OCI-LY3 (cell line): ENCODE data around the gene CCDC9B.
A peak's percentile ranks its signal among the peaks of the same experiment; 100 is the strongest.

Experiments
- H2AFZ ChIP-seq: fragments of 200-600, 300-600 bp; shearing (Covaris generic); 2 replicates; pipeline ENCODE4 v1.6.0; 2014; ENCODE audit warnings: antibody characterized with exemption, low read depth, low read length
- H3K27ac ChIP-seq: fragments of 200-600, 300-600 bp; sonication (generic); 2 replicates; pipeline ENCODE4 v1.5.1; 2014; ENCODE audit warnings: mild to moderate bottlenecking, low read length, moderate library complexity, mixed read lengths
- H3K27me3 ChIP-seq: fragments of 200-600, 300-600 bp; sonication (generic); 2 replicates; pipeline ENCODE4 v1.6.1; 2014; ENCODE audit warnings: low read depth, low read length, mixed read lengths
- H3K36me3 ChIP-seq: fragments of 200-600, 300-600 bp; sonication (generic); replicated peaks from 2 replicates; pipeline ENCODE3; 2014; ENCODE audit warnings: low read depth, low read length, mixed read lengths
- H3K4me1 ChIP-seq: fragments of 300-600, 200-600 bp; sonication (generic); 2 replicates; pipeline ENCODE4 v1.6.1; 2014; ENCODE audit warnings: low read length, mixed read lengths
- H3K4me2 ChIP-seq: fragments of 200-600, 300-600 bp; sonication (generic); 2 replicates; pipeline ENCODE4 v1.6.1; 2014; ENCODE audit warnings: low read length, mixed read lengths
- H3K4me3 ChIP-seq: fragments of 300-600, 200-600 bp; sonication (generic); 2 replicates; pipeline ENCODE4 v1.5.1; 2014; ENCODE audit warnings: antibody characterized with exemption, mild to moderate bottlenecking, low read length, moderate library complexity
- H3K79me2 ChIP-seq: fragments of 300-600, 200-600 bp; shearing (Covaris generic); 2 replicates; pipeline ENCODE4 v1.6.1; 2014; ENCODE audit warnings: mild to moderate bottlenecking, low read length, mixed read lengths
- H3K9ac ChIP-seq: fragments of 300-600, 200-600 bp; shearing (Covaris generic); 2 replicates; pipeline ENCODE4 v1.6.0; 2014; ENCODE audit warnings: mild to moderate bottlenecking, low read length, moderate library complexity
- H3K9me3 ChIP-seq: fragments of 200-600, 300-600 bp; shearing (Covaris generic); 2 replicates; pipeline ENCODE4 v1.6.1; 2014; ENCODE audit warnings: low read length, mixed read lengths; ENCODE audit not compliant: insufficient read depth
- H4K20me1 ChIP-seq: fragments of 200-600, 300-600 bp; sonication (generic); 2 replicates; pipeline ENCODE4 v1.6.1; 2016; ENCODE audit warnings: low read length, mixed read lengths; ENCODE audit not compliant: insufficient read depth
- EZH2phosphoT487 ChIP-seq: fragments of 200-600 bp; shearing (Covaris generic); IDR thresholded peaks from 2 replicates; pipeline ENCODE4 v1.6.1; 2018; ENCODE audit warnings: antibody characterized with exemption, mixed run types, low read depth
- TF ChIP-seq, protein P1 (sequence below): fragments of 200-600, 300-600 bp; sonication (generic); IDR thresholded peaks from 2 replicates; pipeline ENCODE4 v1.5.1; 2014; ENCODE audit warnings: antibody characterized with exemption, low read length, low read depth

Gene CCDC9B

DNA sequence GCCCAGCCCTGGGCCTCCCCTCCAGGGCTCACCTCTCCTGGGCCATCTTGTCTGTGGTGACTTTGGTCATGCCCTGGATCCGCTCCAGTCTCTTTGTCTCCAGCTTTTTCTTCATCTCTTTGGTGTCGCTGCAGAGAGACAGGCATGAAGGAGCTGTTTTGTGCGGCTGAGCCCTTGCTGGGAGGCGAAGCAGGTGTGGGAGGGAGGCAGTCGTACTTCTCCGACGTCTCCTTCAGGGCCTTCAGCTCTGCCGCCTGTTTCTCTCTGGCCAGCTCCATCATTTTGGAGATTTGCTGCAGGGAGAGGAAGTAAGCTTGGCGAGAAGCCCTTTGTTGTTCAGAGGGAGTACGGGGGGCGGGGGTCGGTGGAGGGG is 50.2 kb downstream of the CCDC9B start:
- H3K27ac ChIP-seq, result no peak overlapping the region
- TF ChIP-seq, protein P1, sequence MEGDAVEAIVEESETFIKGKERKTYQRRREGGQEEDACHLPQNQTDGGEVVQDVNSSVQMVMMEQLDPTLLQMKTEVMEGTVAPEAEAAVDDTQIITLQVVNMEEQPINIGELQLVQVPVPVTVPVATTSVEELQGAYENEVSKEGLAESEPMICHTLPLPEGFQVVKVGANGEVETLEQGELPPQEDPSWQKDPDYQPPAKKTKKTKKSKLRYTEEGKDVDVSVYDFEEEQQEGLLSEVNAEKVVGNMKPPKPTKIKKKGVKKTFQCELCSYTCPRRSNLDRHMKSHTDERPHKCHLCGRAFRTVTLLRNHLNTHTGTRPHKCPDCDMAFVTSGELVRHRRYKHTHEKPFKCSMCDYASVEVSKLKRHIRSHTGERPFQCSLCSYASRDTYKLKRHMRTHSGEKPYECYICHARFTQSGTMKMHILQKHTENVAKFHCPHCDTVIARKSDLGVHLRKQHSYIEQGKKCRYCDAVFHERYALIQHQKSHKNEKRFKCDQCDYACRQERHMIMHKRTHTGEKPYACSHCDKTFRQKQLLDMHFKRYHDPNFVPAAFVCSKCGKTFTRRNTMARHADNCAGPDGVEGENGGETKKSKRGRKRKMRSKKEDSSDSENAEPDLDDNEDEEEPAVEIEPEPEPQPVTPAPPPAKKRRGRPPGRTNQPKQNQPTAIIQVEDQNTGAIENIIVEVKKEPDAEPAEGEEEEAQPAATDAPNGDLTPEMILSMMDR, result no peak
- TF ChIP-seq EZH2phosphoT487, result no peak
- no peaks in the 10 kb centered on the region for H3K27me3 ChIP-seq
- H3K4me2 ChIP-seq, result no peak overlapping the region
- H2AFZ ChIP-seq, result no peak overlapping the region
- no peaks in the 10 kb centered on the region for H3K9me3 ChIP-seq
- H3K4me1 ChIP-seq, result peaks cover 5% of the 10 kb centered on the region
- H3K9ac ChIP-seq, result no peak overlapping the region
- no peaks in the 10 kb centered on the region for H3K36me3 ChIP-seq
- no peaks in the 10 kb centered on the region for H4K20me1 ChIP-seq
- H3K79me2 ChIP-seq, result no peaks in the 10 kb centered on the region
- no peak overlapping the region for H3K4me3 ChIP-seq

DNA sequence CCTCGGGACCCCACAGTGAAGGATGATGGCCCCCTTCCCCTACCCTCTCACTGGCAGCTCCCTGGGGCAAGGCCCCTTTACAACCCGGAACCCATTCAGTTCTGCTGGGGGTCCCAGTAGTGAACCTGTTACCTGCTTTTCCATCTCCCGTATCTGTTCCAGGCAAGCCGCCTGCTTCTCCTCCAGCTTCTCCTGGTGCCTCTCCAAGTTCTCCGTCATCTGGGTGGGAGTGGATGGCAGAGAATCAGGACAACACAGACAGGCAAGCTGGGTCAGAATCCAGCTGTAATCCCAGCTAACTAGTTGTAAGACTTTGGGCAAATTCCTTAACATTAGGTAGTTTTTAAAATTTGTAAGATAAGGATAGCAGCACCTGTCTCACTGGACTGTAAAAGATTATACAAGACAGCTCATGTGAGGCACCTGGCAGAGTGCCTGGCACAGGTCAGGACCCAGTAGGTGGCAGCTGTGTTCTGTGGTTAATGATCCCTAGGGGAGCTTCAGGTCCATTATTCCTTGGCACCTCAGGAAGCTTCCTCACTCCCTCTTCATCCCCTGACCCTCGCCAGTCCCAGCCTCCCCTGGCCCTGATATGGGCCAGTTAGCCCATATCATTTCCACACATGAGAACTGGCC is 51.5 kb downstream of the CCDC9B start:
- H3K36me3 ChIP-seq, result no peaks in the 10 kb centered on the region
- no peaks in the 10 kb centered on the region for H4K20me1 ChIP-seq
- peaks cover 14% of the 10 kb centered on the region for H3K4me1 ChIP-seq
- H3K79me2 ChIP-seq, result no peaks in the 10 kb centered on the region
- H3K4me2 ChIP-seq, result no peak overlapping the region
- no peak overlapping the region for H2AFZ ChIP-seq
- H3K9me3 ChIP-seq, result no peaks in the 10 kb centered on the region
- no peak overlapping the region for H3K27ac ChIP-seq
- H3K9ac ChIP-seq, result no peak overlapping the region
- no peaks in the 10 kb centered on the region for H3K27me3 ChIP-seq
- TF ChIP-seq EZH2phosphoT487, result no peak
- TF ChIP-seq, protein P1, result peak; percentile 10; the same call in 1 of the 2 replicates
- H3K4me3 ChIP-seq, result no peak overlapping the region

DNA sequence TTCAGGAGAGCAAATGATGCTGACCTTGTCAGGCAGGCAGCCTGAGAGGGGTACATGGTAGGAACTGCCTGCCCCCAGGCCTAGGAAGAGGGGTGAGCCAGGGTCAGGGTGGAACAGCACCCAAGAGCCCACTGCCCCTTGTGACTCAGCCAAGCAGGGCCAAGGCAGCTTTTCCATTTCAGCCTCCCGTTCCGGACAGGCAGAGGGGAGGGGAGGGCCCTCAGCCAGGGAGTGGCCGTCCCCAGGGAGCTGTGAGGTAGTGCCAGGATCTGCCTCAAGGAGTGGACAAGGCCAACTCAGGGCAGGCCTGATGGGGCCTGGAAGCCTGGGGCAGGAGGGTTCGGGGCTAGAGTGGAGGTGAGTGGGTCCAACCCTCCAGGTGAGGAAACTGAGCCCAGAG is 52.8 kb downstream of the CCDC9B start:
- Histone ChIP-seq H2AFZ (no peak overlapping the region), H3K9ac (no peak overlapping the region), H3K4me2 (no peak overlapping the region), H3K27ac (no peak overlapping the region), H4K20me1 (no peaks in the 10 kb centered on the region), H3K4me1 (peaks cover 14% of the 10 kb centered on the region), H3K4me3 (no peak overlapping the region), H3K27me3 (no peaks in the 10 kb centered on the region), H3K36me3 (no peaks in the 10 kb centered on the region), H3K9me3 (no peaks in the 10 kb centered on the region), H3K79me2 (no peaks in the 10 kb centered on the region)
- TF ChIP-seq, protein P1, result no peak
- TF ChIP-seq EZH2phosphoT487, result no peak

DNA sequence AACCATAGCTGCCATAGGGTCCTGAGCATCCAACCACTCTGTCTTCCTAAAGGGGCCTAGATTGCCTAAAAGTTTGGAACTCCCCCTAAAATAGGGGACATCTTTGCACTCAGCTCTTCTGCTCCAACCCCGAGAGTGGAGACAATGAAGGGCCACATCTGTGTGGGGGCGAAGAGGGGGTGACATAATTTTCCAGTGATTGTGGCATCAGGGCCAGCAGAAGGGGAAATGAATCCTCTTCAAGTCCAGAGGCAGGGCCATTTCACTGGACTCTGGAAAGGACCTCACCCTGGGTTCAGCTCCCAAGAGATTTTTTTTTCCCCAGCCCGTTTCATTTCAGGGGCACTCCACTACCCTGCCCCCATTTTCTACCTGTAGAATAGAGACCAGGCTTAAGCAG is 53.2 kb downstream of the CCDC9B start:
- H3K79me2 ChIP-seq, result no peaks in the 10 kb centered on the region
- no peaks in the 10 kb centered on the region for H3K36me3 ChIP-seq
- no peaks in the 10 kb centered on the region for H4K20me1 ChIP-seq
- H3K4me1 ChIP-seq, result peaks cover 14% of the 10 kb centered on the region
- H3K27ac ChIP-seq, result no peak overlapping the region
- H3K9me3 ChIP-seq, result no peaks in the 10 kb centered on the region
- H3K27me3 ChIP-seq, result no peaks in the 10 kb centered on the region
- TF ChIP-seq, protein P1, result no peak
- no peak overlapping the region for H2AFZ ChIP-seq
- H3K9ac ChIP-seq, result no peak overlapping the region
- no peak overlapping the region for H3K4me2 ChIP-seq
- no peak overlapping the region for H3K4me3 ChIP-seq
